HL-60/S4 treated with phorbol 12-myristate 13-acetate at 8.2 ng/mL for 4 days and 3 days (cell line): Measurements from ENCODE around the gene CLEC4A.
"Not testable (repeated sequence)": the region's sequence is repeated elsewhere in the genome, so short reads cannot be mapped to it uniquely, and the experiment has no call there.

Experiments used
- in situ Hi-C: fragments of 300-500 bp; cut with MboI; formaldehyde crosslinking; loops from 2 replicates; pipeline ENCODE4 v1.15.0; 2022; ENCODE audit warnings: low sequenced_read_pairs

The CLEC4A gene

DNA sequence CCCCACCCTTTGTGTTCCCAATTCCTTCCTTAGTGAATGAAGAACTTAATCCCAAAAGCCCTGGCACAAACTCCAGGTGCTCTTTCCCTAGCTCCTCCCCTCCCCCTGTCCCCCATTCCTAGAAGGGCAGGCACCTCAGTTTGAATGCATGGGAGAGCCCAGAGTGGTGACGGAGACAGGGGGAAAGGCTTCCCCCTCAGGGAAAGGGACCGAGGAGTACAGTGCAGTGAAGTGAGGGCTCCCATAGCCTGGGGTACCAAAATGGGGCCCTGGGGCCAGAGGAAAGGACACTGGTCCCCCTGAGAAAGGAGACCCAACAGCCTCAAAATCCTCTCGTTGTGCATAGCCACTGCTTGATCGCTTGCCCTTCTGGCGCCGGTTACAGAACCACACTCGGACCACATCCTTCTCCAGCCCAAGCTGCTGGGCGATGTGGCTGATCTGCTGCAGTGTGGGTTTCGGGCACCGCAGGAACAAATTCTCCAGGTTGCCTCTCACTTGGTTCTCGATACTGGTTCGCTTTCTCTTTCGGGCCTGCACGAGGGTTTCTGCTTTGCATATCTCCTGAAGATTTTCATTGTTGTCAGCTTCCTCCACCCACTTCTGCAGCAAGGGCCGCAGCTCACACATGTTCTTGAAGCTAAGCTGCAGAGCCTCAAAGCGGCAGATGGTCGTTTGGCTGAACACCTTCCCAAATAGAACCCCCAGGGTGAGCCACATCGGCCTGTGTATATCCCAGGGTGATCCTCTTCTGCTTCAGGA, 10.4 kb downstream of the CLEC4A start:
- in situ Hi-C loops, result not testable (repeated sequence)

DNA sequence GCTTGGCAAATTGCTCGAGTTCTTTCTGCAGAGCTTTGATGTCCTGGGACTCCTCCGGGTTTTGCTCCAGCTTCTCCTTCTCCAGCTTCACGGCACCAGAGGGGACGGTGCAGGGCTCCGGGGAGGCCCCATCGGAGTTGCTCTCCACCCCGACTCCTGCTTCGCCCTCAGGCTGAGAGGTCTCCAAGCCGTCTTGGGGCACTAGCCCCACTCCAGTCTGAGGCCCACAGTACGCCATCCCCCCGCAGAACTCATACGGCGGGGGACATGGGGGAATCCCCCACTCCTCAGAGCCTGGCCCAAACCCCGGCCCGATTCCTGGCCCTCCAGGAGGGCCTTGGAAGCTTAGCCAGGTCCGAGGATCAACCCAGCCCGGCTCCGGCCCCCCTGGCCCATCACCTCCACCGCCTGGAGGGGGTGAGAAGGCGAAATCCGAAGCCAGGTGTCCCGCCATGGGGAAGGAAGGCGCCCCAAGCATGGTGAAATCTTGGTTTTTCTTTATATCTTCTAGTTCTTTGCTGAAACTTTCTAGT, 11.0 kb downstream of the CLEC4A start:
- in situ Hi-C loops, result not testable (repeated sequence)

DNA sequence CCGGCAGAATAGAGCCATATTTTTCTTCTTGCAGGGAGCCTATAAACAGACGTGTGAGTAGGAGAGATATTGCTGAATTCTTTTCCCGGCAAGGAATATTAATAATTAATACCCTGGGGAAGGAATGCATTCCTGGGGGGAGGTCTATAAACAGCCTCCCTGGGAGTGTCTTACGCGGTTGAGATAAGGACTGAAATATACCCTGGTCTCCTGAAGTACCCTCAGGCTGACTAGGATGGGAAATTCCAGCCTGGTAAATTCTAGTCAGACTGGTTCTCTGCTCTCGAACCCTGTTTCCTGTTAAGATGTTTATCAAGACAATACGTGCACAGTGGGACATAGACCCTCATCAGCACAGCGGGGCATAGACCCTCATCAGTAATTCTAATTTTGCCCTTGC, 18.2 kb downstream of the CLEC4A start:
- in situ Hi-C loops, result not testable (repeated sequence)

DNA sequence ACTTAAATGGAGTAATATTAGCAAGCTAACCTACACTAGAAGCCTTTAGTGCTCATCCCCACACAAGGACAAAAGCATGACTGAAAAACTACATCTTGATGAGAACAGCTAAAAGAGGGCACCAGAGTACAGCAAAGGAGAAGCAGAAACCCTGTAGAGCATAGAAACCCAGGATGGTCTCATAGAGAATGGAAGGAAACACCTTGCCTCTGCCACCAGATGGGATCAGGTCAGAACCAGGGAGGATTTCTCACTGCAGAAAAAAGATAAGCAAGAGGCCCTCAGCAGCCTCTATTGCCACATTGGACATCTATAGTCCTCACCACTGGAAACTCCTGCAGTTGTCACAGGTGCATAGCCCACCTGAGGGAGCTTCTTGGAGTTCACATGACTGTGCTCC, 19.8 kb downstream of the CLEC4A start:
- in situ Hi-C loops, result no loop called here

DNA sequence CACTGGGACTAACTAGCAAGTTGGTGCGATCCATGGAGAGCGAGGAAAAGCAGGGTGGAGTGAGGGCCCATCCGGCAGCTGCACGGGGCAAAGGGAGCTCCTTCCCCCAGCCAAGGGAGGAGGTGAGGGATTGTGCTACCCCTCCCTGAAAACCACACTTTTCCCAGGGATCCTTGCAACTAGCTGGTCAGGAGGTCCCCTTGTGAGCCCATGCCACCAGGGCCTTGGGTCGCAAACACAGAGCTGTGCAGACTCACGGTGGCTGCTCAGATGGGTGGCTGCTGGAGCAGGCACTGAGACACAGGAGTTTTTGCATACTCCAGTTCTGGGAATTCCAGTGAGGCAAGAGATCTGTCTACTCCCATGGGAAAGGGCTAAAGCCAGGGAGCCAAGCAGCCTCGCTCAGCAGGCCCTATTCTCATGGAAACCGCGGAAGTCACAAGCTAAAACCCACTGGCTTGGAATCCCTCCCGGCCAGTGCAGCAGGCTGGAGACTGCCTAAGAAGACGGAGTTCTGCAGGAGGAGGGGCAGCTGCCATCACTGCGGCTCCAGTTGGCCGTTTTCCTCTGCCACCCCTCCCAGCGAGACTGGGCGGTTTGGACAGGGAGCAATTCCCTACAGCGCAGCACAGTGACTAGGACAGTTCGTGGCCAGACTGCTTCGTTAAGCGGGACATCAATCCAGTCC, 22.5 kb downstream of the CLEC4A start:
- in situ Hi-C loops, result no loop called here

DNA sequence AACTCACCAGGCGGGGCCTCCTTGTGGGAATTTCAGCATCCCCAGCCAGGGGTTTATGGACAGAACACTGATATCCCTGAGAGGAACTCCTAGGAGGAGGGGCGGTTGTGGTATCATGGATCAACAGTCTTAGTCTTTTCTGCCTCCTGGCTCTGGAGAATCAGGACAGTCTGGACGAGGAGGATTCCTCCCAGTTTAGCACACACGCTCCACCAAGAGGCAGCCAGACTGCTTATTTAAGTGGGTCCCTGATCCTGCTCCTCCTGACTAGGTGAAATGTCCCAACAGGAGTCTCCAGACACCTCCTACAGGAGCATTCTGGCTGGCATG, 23.0 kb downstream of the CLEC4A start:
- in situ Hi-C loops, result no loop called here

DNA sequence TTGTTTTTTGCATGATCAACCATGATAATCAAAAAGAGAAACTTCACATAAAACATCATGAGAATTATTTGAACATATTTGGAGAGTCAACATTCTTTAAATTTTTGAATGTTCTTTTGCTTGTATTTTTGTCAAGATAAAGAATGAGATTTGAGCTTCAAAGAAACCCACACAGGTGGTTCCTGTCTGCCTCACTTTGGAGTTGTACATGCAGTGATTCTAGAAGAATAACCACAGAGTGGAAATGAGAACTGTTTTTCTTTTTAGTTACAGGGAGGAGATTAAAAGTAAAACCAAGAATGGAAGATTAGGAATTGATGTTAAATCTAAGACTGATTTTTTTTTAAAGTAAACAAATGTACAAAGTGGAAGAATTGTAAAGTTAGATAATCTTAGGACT, 31.1 kb downstream of the CLEC4A start:
- in situ Hi-C loops, result no loop called here

DNA sequence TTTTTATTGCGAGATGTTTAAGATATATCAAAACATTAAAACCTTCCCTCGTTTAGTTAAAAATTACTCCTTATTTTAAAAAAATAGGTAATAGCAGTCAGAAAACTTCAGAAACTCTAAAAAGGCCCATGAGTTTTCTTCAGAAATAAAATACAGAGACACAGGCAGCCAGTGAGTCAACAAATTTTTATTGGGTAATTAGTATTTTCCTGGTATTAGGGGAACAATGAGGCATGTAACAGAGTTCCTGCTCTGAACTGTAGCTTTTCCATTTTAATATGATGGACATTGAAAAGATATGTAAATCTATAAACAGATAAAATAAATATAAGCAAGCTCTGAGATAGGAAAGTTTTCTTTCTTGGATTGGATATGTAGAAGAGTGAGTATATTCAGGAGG, 33.0 kb downstream of the CLEC4A start:
- in situ Hi-C loops, result no loop called here

DNA sequence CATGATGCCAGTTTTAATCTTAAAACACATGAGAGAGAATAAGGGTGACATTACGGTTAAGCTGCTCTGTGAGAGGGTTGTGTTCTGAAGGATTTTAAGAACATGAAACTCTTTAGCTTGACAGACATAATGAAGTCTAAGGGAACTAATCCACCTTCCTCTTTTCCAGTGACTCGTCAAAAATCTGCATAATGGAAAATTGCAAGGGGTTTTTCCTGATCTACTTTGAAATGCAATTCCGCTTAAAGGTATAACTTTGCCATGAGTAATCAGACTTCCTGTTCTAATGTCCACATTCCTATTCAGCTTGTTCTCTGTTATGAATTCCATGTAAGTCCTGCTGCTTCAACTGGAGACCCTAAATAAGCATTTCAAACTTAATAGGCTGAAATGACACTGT, 33.4 kb downstream of the CLEC4A start, which contains the start of gene ZNF705A:
ZNF705A (plus strand) TSS at position 171 of the 400 bp plus-strand sequence. CDS start 15,611 bp downstream, outside the sequence.
- in situ Hi-C loops, result no loop called here

DNA sequence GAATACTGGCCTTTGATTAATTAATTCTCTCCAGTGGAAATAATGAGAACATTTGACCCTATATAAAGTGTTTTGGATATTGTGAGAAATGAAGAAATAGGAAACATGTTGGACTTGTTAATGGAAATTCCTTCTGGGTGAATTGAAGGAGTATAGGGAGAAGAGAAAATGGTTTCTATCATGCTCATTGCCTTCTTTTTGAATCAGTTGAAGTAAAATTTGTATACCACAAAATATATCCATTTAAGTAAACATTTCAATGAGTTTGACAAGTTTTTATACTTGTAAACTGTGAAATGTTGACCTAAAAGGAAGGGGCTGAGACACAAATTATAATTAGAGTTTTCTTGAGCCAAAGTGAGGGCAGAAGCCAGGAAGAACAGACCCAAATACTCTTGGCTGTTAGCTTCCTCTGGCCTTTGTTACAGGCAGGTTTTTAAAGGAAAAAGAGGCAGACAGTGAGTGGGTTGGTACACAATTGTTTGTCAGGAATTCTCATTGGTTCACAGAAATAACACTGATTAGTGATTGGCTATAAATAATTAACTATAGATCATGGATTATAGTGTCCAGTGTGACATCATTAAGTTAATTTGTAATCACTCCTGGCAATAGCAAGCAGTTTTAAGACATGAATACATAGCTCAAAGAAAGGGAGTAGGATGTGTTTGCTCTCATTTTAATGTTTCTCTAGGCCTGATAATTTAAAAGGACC, 34.2 kb downstream of the CLEC4A start:
- in situ Hi-C loops, result no loop called here

DNA sequence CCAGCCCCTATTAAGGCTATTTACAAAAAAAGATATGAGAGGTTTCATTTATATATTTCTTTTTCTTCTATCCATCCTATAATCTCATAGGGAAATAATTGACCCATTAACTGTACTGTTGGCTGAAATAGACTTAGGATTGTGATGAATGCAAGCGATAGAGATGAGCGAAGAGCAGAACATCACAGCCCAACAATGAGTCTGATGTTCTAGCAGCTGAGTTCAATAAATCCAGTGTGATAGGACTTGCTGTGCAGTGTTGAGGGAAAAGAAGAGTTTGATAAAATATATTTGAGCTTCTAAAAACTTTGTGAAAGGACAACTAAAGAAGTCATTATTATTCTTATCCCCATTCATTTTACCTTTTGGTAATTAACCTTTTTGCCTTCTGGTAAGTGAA, 49.5 kb downstream of the CLEC4A start:
- in situ Hi-C loops, result not testable (repeated sequence)

DNA sequence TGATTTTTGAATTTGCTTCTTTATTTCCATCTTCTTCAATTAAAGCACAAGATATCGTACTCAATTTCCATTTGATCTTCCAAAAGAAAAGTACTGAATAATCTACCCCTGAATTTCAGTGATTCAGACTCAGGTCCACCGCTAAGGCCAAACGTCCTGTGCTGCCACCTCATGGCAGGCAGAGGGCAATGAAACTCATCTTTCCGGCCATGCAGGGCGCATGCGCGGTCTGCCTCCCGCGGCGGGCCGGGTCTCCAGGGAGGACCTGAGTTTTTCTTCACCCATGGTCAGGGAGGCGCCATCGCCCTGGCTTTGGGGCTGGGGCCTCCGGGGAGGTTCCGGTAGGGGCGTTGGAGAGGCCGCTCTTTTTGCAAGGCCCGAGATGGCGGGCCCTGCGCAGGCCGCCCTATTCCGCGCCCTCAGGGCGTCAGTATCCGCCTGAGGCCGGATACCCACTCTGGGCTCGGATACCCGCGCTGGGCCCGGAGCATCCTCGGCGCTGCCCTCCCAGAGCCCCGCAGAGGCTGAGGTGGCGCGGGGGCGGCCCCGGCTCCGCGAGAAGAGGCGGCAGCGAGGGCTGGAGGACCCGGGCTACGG, 56.7 kb downstream of the CLEC4A start:
- in situ Hi-C loops, result not testable (repeated sequence)

DNA sequence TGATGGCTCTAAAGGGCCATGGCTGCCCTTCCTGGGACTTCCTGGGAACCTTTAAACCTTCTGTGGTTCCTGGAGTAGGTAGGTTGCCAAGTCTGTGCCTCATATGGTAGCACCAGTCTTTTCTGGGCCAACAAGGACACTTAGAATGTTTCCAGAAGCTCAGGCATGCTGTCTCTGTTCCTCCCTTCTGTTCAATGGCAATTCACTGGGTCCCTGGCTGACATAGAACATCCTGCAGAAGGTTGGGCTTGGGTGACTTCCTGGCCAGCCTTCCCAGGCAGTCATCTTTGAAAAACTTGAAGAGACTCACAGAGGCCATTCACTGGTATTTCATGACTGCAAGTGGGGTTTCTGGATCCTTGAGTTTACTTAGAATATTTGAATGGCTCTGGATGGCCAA, 57.9 kb downstream of the CLEC4A start:
- in situ Hi-C loops, result not testable (repeated sequence)

DNA sequence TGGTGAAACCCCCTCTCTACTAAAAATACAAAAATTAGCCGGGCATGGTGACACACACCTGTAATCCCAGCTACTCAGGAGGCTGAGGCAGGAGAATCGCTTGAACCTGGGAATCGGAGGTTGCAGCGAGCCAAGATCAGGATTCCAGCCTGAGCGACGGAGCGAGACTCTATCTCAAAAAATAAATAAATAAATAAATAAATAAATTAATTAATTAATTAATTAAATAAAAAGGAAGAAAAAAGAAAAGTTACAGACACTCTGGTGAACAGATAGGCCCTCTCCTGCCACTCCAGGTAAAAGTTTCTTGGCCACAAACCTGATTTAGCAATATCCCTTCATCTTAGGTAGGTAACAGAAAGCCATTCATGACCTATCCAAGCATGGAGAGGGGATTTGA, 59.5 kb downstream of the CLEC4A start:
- in situ Hi-C loops, result not testable (repeated sequence)

DNA sequence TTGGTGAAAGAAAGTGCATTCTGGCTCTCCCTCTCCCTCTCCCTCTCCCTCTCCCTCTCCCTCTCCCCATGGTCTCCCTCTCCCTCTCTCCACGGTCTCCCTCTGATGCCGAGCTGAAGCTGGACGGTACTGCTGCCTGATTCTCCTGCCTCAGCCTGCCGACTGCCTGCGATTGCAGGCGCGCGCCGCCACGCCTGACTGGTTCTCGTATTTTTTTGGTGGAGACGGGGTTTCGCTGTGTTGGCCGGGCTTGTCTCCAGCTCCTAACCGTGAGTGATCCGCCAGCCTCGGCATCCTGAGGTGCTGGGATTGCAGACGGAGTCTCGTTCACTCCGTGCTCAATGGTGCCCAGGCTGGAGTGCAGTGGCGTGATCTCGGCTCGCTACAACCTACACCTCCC, 59.9 kb downstream of the CLEC4A start:
- in situ Hi-C loops, result not testable (repeated sequence)

DNA sequence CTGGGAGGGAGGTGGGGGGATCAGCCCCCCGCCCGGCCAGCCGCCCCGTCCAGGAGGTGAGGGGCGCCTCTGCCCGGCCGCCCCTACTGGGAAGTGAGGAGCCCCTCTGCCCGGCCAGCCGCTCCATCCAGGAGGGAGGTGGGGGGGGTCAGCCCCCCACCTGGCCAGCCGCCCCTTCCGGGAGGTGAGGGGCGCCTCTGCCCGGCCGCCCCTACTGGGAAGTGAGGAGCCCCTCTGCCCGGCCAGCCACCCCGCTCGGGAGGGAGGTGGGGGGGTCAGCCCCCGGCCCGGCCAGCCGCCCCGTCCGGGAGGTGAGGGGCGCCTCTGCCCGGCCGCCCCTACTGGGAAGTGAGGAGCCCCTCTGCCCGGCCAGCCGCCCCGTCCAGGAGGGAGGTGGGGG, 60.8 kb downstream of the CLEC4A start:
- in situ Hi-C loops, result not testable (repeated sequence)

DNA sequence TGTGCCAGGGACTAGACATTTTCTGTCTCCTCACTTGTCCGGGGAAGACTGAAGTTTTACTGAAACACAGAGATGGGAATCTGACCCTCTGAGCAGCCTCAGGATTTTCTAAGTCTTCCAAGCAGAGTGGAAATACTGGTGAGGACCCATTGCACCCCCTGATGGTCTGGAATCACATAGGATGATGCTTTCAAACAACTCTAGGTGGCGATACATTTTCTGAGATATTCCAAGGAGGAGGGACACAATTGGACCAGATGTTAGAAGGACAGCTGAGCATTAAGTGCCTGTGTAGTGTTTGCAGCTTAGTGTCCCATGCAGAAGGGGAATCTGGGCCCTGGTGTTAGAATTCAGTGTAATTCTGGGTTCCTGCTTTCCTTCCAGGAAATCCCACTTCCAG, 64.7 kb downstream of the CLEC4A start:
- in situ Hi-C loops, result not testable (repeated sequence)
